Esophagus muscularis mucosa (tissue), 2 donors: Measurements from ENCODE around the gene NEUROD2.

Experiments used
- EP300 ChIP-seq: sonication (generic); formaldehyde crosslinking; IDR thresholded peaks from one replicate; pipeline ENCODE4 v1.6.1; 2017; ENCODE audit warnings: antibody characterized with exemption
- POLR2A ChIP-seq: fragments of 450-650 bp; IDR thresholded peaks from one replicate; pipeline ENCODE4 v1.6.1; 2017; ENCODE audit warnings: antibody characterized with exemption, moderate library complexity, mild to moderate bottlenecking, low read depth

GRCh38 chr17:39648616-39649366 is 41.1 kb upstream of the NEUROD2 start:
- no peak for TF ChIP-seq POLR2A
- no peak for TF ChIP-seq EP300
